K562 (cell line): ENCODE measurements around the gene TBXAS1. TPM values are rescaled to one million over a fixed set of nuclear protein-coding genes. Genes with fewer than 3 reads are reported as not detected.

Source experiments
- ATAC-seq: fragments of 200-7000 bp; cut with Tn5 transposase; 3 replicates; pipeline ENCODE4 v1.9.1; 2020; ENCODE audit warnings: moderate library complexity
- BruUV-seq: library from RNA; stranded (reverse); fragments of 400-500 nt; replicated peaks from 2 replicates; lab custom pipeline; 2021; lab: Mats Ljungman, UMichigan
- CTCF ChIA-PET: fragments of 300-600 bp; formaldehyde crosslinking; extraction: SDS; loops from one replicate; lab custom pipeline; 2021; ENCODE audit warnings: low intra/inter-chr PET ratio; lab: Yijun Ruan, JAX
- POLR2A ChIA-PET: fragments of 300-600, 350-650 bp; sonication (Branson Sonifier 250); formaldehyde crosslinking; extraction: SDS; loops from one replicate; lab custom pipeline; 2021; ENCODE audit warnings: antibody characterized with exemption, inconsistent platforms; lab: Yijun Ruan, JAX
- DNase-seq, 4 experiments: peaks; one replicate each; pipeline versions ENCODE4 v3.0.0 to v3.0.0-alpha.2; 2011 to 2018; ENCODE audit warnings: low spot score in 3 of 4, mixed read lengths in 3 of 4; ENCODE audit errors: extremely low read depth in 1 of 4
- FAIRE-seq: peaks from 2 replicates; lab custom pipeline; 2011; peaks lifted over from hg19 to GRCh38; lab: Jason Lieb, UNC
- H2AFZ ChIP-seq: 2 replicates; pipeline ENCODE4 v1.6.0; 2011; ENCODE audit warnings: low read depth, low read length, control low read depth, inconsistent platforms
- H3K27ac ChIP-seq: fragments of 200-600 bp; 3 replicates; pipeline ENCODE4 v1.8.0; 2011; ENCODE audit warnings: low read depth, mild to moderate bottlenecking, control low read depth, inconsistent platforms, low read length, moderate library complexity, mixed read lengths; ENCODE audit errors: extremely low read depth
- H3K27me3 ChIP-seq, 2 experiments: fragments of 300-600 bp in 1 of 2; 2 replicates in 1 of 2; 3 replicates in 1 of 2; pipeline versions ENCODE4 v1.6.0 to v1.8.0; 2011; ENCODE audit warnings: inconsistent platforms in 2 of 2, low read length in 2 of 2, mild to moderate bottlenecking in 1 of 2, mixed read lengths in 1 of 2, moderate library complexity in 1 of 2; ENCODE audit not compliant: control insufficient read depth in 2 of 2, insufficient read depth in 2 of 2
- H3K36me3 ChIP-seq: fragments of 300-600 bp; 3 replicates; pipeline ENCODE4 v1.8.0; 2011; ENCODE audit warnings: mild to moderate bottlenecking, low read length, inconsistent platforms; ENCODE audit not compliant: control insufficient read depth, insufficient read depth
- H3K4me1 ChIP-seq, 2 experiments: fragments of 200-600 bp in 1 of 2; replicated peaks in 1 of 2; 2 replicates in 1 of 2; 3 replicates in 1 of 2; pipeline versions ENCODE4 v1.5.1 to v1.8.0; 2011; ENCODE audit warnings: inconsistent platforms in 2 of 2, low read length in 2 of 2, mild to moderate bottlenecking in 1 of 2, mixed read lengths in 1 of 2, moderate library complexity in 1 of 2; ENCODE audit not compliant: control insufficient read depth in 2 of 2, insufficient read depth in 2 of 2
- H3K4me2 ChIP-seq: 2 replicates; pipeline ENCODE4 v1.6.1; 2011; ENCODE audit warnings: low read length, control low read depth, inconsistent platforms, mixed read lengths; ENCODE audit not compliant: insufficient read depth
- H3K4me3 ChIP-seq: fragments of 200-600 bp; sonication (generic), shearing (Covaris generic); 2 replicates; pipeline ENCODE4 v1.5.1; 2016; ENCODE audit warnings: control low read depth, inconsistent platforms
- H3K79me2 ChIP-seq: fragments of 200-600 bp; 3 replicates; pipeline ENCODE4 v1.8.0; 2011; ENCODE audit warnings: low read length, inconsistent platforms; ENCODE audit not compliant: control insufficient read depth, insufficient read depth
- H3K9ac ChIP-seq, 2 experiments: 2 replicates each; pipeline versions ENCODE4 v1.6.0 to v1.6.1; 2011; ENCODE audit warnings: low read depth in 2 of 2, low read length in 2 of 2, control low read depth in 1 of 2, inconsistent platforms in 1 of 2, mild to moderate bottlenecking in 1 of 2, mixed read lengths in 1 of 2; ENCODE audit not compliant: insufficient read depth in 1 of 2
- H3K9me1 ChIP-seq: one replicate; pipeline ENCODE4 v1.6.0; 2011; ENCODE audit warnings: inconsistent platforms, mild to moderate bottlenecking, low read length, moderate library complexity; ENCODE audit not compliant: control insufficient read depth, insufficient read depth
- H3K9me3 ChIP-seq: replicated peaks from 2 replicates; pipeline ENCODE4 v1.5.1; 2011; ENCODE audit warnings: low read depth, low read length, inconsistent platforms; ENCODE audit not compliant: control insufficient read depth, insufficient read depth
- H4K20me1 ChIP-seq: replicated peaks from 2 replicates; pipeline ENCODE4 v1.6.1; 2011; ENCODE audit warnings: low read length, inconsistent platforms, mixed read lengths; ENCODE audit not compliant: control insufficient read depth, insufficient read depth
- CREB1 ChIP-seq, 2 experiments: sonication (generic) in 1 of 2; formaldehyde crosslinking in 1 of 2; IDR thresholded peaks; 2 replicates each; pipeline versions ENCODE4 v1.6.1 to v1.8.0; 2012 to 2022; ENCODE audit warnings: inconsistent platforms in 1 of 2, mild to moderate bottlenecking in 1 of 2, missing genetic modification reagents in 1 of 2, moderate library complexity in 1 of 2
- E2F4 ChIP-seq: sonication (generic); formaldehyde crosslinking; IDR thresholded peaks from 2 replicates; pipeline ENCODE4 v1.8.0; 2022; ENCODE audit warnings: mild to moderate bottlenecking, low read depth, missing genetic modification reagents
- GABPA ChIP-seq: fragments of 200-800 bp; sonication (Bioruptor generic); conservative IDR thresholded peaks from 2 replicates; pipeline ENCODE4 v1.6.1; 2016; ENCODE audit warnings: low read depth, missing genetic modification characterization, missing compliant biosample characterization
- ILK ChIP-seq: fragments of 450-650 bp; IDR thresholded peaks from 2 replicates; pipeline ENCODE4 v1.6.1; 2016; ENCODE audit warnings: missing genetic modification characterization, low read depth, mild to moderate bottlenecking, missing compliant biosample characterization, moderate library complexity, borderline replicate concordance
- MYNN ChIP-seq, 2 experiments: sonication (generic); formaldehyde crosslinking in 1 of 2; IDR thresholded peaks; 2 replicates each; pipeline versions ENCODE4 v1.5.0 to v1.6.1; 2016 to 2020; ENCODE audit warnings: antibody characterized with exemption in 1 of 2, missing genetic modification reagents in 1 of 2
- RREB1 ChIP-seq: fragments of 250-450 bp; sonication (Bioruptor Pico); IDR thresholded peaks from 2 replicates; pipeline ENCODE4 v1.4.0; 2020
- TSC22D4 ChIP-seq: fragments of 450-650 bp; IDR thresholded peaks from 2 replicates; pipeline ENCODE4 v1.6.1; 2016; ENCODE audit warnings: missing genetic modification characterization, missing biosample characterization, control low read depth
- ZBTB11 ChIP-seq, 3 experiments: fragments of 200-800 bp in 1 of 3; fragments of 250-450 bp in 1 of 3; fragments of 450-650 bp in 1 of 3; sonication (Bioruptor Pico) in 1 of 3; sonication (Bioruptor generic) in 1 of 3; formaldehyde crosslinking in 1 of 3; IDR thresholded peaks; 2 replicates each; pipeline versions ENCODE4 v1.6.1 to v1.8.0; 2016 to 2022; ENCODE audit warnings: mild to moderate bottlenecking in 2 of 3, missing genetic modification characterization in 2 of 3, missing compliant biosample characterization in 1 of 3, moderate library complexity in 1 of 3
- ZFPM2 ChIP-seq: fragments of 250-450 bp; sonication (Bioruptor Pico); IDR thresholded peaks from 2 replicates; pipeline ENCODE4 v1.5.1; 2022; ENCODE audit warnings: mild to moderate bottlenecking
- ZNF212 ChIP-seq: fragments of 450-650 bp; formaldehyde crosslinking; IDR thresholded peaks from 2 replicates; pipeline ENCODE4 v1.4.0; 2020; ENCODE audit warnings: mild to moderate bottlenecking
- ZNF436 ChIP-seq: fragments of 250-450, 450-650 bp; sonication (Bioruptor Pico); formaldehyde crosslinking; IDR thresholded peaks from 2 replicates; pipeline ENCODE4 v1.7.0; 2020; ENCODE audit warnings: mild to moderate bottlenecking
- WGBS: fragments of 100-300 bp; shearing (Covaris generic); methylation state at CpG from one replicate; pipeline ENCODE4 v1.1.6; 2016; ENCODE audit warnings: low coverage, mixed read lengths; ENCODE audit not compliant: insufficient coverage; ENCODE audit errors: missing lambda C conversion rate; 5-methylcytosine and 5-hydroxymethylcytosine counted together
- in situ Hi-C: fragments of 300-500 bp; cut with MboI; formaldehyde crosslinking; loops from 4 replicates; pipeline ENCODE4 v1.15.0; 2018; ENCODE audit warnings: inconsistent platforms, mixed read lengths
- intact Hi-C: fragments of 100-400 bp; cut with micrococcal nuclease; formaldehyde crosslinking; loops from 2 replicates; pipeline ENCODE4 v1.14.2; 2022
- polyA plus RNA-seq, 8 experiments: library from polyadenylated mRNA; depleted of rRNA in 4 of 8; stranded (reverse) in 5 of 8; unstranded in 3 of 8; fragments of >200 nt; fragmentation: Nextera tagmentation in 2 of 8; fragmentation: Illumina TruSeq in 1 of 8; extraction: Ambion mirVana in 2 of 8; extraction: Trizol in 1 of 8; gene quantifications; 2 replicates each; pipeline versions ENCODE4 v1.2.1 to v1.2.3, GENCODE V29; 2011 to 2014; ENCODE audit warnings: inconsistent platforms in 1 of 8, missing spikeins in 1 of 8
- total RNA-seq, 7 experiments: library from RNA; depleted of rRNA in 6 of 7; stranded (reverse); fragments of >200 nt in 6 of 7; fragmentation: Illumina TruSeq in 2 of 7; extraction: Trizol in 2 of 7; gene quantifications; 2 replicates each; pipeline versions ENCODE4 v1.2.1 to v1.2.3, GENCODE V29; 2011 to 2021; ENCODE audit warnings: low replicate concordance in 1 of 7

Gene TBXAS1
- total and polyA plus RNA-seq, 9 of the 15 experiments (the other 6 are each of a cell fraction or from before 2014, with no cell fraction given), result 1.1 to 8.3 (median 1.9) TPM

- in situ Hi-C loops (no loop called here), intact Hi-C loops (no loop called here)
- no TSS peak for BruUV-seq
- H3K4me2 ChIP-seq, result no peak overlapping the region
- no peak overlapping the region for H3K27ac ChIP-seq
- no peak for DNase-seq
- H3K36me3 ChIP-seq, result peaks cover 29% of the 10 kb centered on the region
- FAIRE-seq, result no peak
- WGBS, result 82% methylated on average over 7 of the region's 7 CpGs
- peaks cover 40 to 45% of the 10 kb centered on the region in 2 experiments for H3K4me1 ChIP-seq
- no peaks in the 10 kb centered on the region for H4K20me1 ChIP-seq
- no peak overlapping the region for H3K9ac ChIP-seq
- no peaks in the 10 kb centered on the region for H3K27me3 ChIP-seq
- no peak for ATAC-seq
- H2AFZ ChIP-seq, result no peak overlapping the region
- no peaks in the 10 kb centered on the region for H3K9me1 ChIP-seq
- no peak overlapping the region for H3K4me3 ChIP-seq
- H3K79me2 ChIP-seq, result peaks cover 37% of the 10 kb centered on the region
- CTCF ChIA-PET, result no interaction called here
- POLR2A ChIA-PET, result interaction anchor here (1.3 kb wide), 1 partner anchor 10 kb away, joined by 5 read pairs; no protein-coding TSS in a partner anchor
- H3K9me3 ChIP-seq, result peaks cover 3% of the 10 kb centered on the region
- no peak for TF ChIP-seq ZFPM2 (CRISPR knock-in tag)
- TF ChIP-seq ZNF436 (CRISPR knock-in tag), result no peak
- TF ChIP-seq ZNF212, result no peak
- TF ChIP-seq E2F4 (CRISPR knock-in tag), result no peak
- TF ChIP-seq TSC22D4 (tag), result no peak
- no peak for TF ChIP-seq CREB1 (IDR thresholded peaks at IDR 0.05)
- no peak for TF ChIP-seq CREB1 (CRISPR knock-in tag; IDR thresholded peaks at IDR 0.05)
- no peak for TF ChIP-seq MYNN (IDR thresholded peaks at IDR 0.05)
- no peak for TF ChIP-seq MYNN (CRISPR knock-in tag; IDR thresholded peaks at IDR 0.05)
- no peak for TF ChIP-seq ILK
- no peak for TF ChIP-seq GABPA
- no peak for TF ChIP-seq ZBTB11 (CRISPR knock-in tag; IDR thresholded peaks at IDR 0.05)
- TF ChIP-seq RREB1 (CRISPR knock-in tag), result no peak
Measured at GRCh38 chr7:140058517-140058916, 229.5 kb downstream of the TBXAS1 start.
